Nephron progenitor cell (in vitro differentiated cells): ENCODE results near the gene CFC1B.
"Not testable (repeated sequence)": the region's sequence is repeated elsewhere in the genome, so short reads cannot be mapped to it uniquely, and the experiment has no call there.

Source experiments
- DNase-seq: peaks from one replicate; pipeline ENCODE4 v3.0.0; 2021
- H3K27ac Mint-ChIP-seq: 2 replicates; pipeline ENCODE4 v1.8.0; 2021; ENCODE audit warnings: mild to moderate bottlenecking, moderate library complexity, mixed read lengths
- H3K27me3 Mint-ChIP-seq: 2 replicates; pipeline ENCODE4 v1.8.0; 2021; ENCODE audit warnings: mild to moderate bottlenecking, low read depth, mixed read lengths; ENCODE audit not compliant: poor library complexity
- H3K36me3 Mint-ChIP-seq: 2 replicates; pipeline ENCODE4 v1.8.0; 2021; ENCODE audit warnings: low read depth, mixed read lengths
- H3K4me1 Mint-ChIP-seq: 2 replicates; pipeline ENCODE4 v1.8.0; 2021; ENCODE audit warnings: mixed read lengths
- H3K4me3 Mint-ChIP-seq: 2 replicates; pipeline ENCODE4 v1.8.0; 2021; ENCODE audit warnings: mild to moderate bottlenecking, moderate library complexity, mixed read lengths
- H3K9me3 Mint-ChIP-seq: 2 replicates; pipeline ENCODE4 v1.8.0; 2021; ENCODE audit warnings: mild to moderate bottlenecking, moderate library complexity, mixed read lengths

Gene CFC1B

GRCh38 chr2:130520992-130521391 lies at the start of gene CFC1B:
Gene CFC1B, plus strand, starts transcription at chr2:130521222. Its CDS starts 263 bp downstream, at chr2:130521485.
- not testable (repeated sequence) for H3K36me3 Mint-ChIP-seq, H3K4me1 Mint-ChIP-seq, H3K4me3 Mint-ChIP-seq, H3K27ac Mint-ChIP-seq, DNase-seq, H3K27me3 Mint-ChIP-seq, H3K9me3 Mint-ChIP-seq

- not testable (repeated sequence) for H3K4me1 Mint-ChIP-seq, H3K27ac Mint-ChIP-seq, H3K27me3 Mint-ChIP-seq, H3K4me3 Mint-ChIP-seq, DNase-seq, H3K36me3 Mint-ChIP-seq, H3K9me3 Mint-ChIP-seq
Observed at GRCh38 chr2:130491073-130491472, 29.9 kb upstream of the CFC1B start.

GRCh38 chr2:130509228-130509627 lies 11.8 kb upstream of the CFC1B start, which contains the start of gene POTEI:
Gene POTEI, minus strand, starts transcription at chr2:130509328. Its CDS starts 93 bp downstream, at chr2:130509235.
- DNase-seq, H3K4me3 Mint-ChIP-seq, H3K27ac Mint-ChIP-seq, H3K36me3 Mint-ChIP-seq, H3K4me1 Mint-ChIP-seq, H3K27me3 Mint-ChIP-seq, H3K9me3 Mint-ChIP-seq: not testable (repeated sequence)

GRCh38 chr2:130510807-130511746 lies 9.9 kb upstream of the CFC1B start:
- H3K27me3 Mint-ChIP-seq, H3K4me1 Mint-ChIP-seq: not testable (repeated sequence)

GRCh38 chr2:130511747-130512451 lies 9.1 kb upstream of the CFC1B start:
- not testable (repeated sequence) for H3K4me1 Mint-ChIP-seq, H3K36me3 Mint-ChIP-seq, H3K27me3 Mint-ChIP-seq, H3K27ac Mint-ChIP-seq, H3K4me3 Mint-ChIP-seq, DNase-seq, H3K9me3 Mint-ChIP-seq

More at GRCh38 chr2:130510807-130511746, 9.9 kb upstream of the CFC1B start:
- H3K4me3 Mint-ChIP-seq, DNase-seq, H3K36me3 Mint-ChIP-seq, H3K27ac Mint-ChIP-seq, H3K9me3 Mint-ChIP-seq: not testable (repeated sequence)

GRCh38 chr2:130518516-130519106 lies 2.4 kb upstream of the CFC1B start:
- not testable (repeated sequence) for H3K27ac Mint-ChIP-seq, H3K36me3 Mint-ChIP-seq, H3K27me3 Mint-ChIP-seq, H3K9me3 Mint-ChIP-seq, H3K4me3 Mint-ChIP-seq, DNase-seq, H3K4me1 Mint-ChIP-seq

GRCh38 chr2:130522390-130522789 lies 1.4 kb downstream of the CFC1B start:
- not testable (repeated sequence) for H3K36me3 Mint-ChIP-seq, H3K4me3 Mint-ChIP-seq, H3K4me1 Mint-ChIP-seq, H3K27ac Mint-ChIP-seq, H3K27me3 Mint-ChIP-seq, H3K9me3 Mint-ChIP-seq, DNase-seq

- not testable (repeated sequence) for H3K4me1 Mint-ChIP-seq, H3K27me3 Mint-ChIP-seq, H3K4me3 Mint-ChIP-seq, DNase-seq, H3K9me3 Mint-ChIP-seq, H3K27ac Mint-ChIP-seq, H3K36me3 Mint-ChIP-seq
Observed at GRCh38 chr2:130527365-130527967, 6.4 kb downstream of the CFC1B start.

- H3K9me3 Mint-ChIP-seq, H3K27me3 Mint-ChIP-seq, H3K4me3 Mint-ChIP-seq: not testable (repeated sequence)
Observed at GRCh38 chr2:130529545-130529944, 8.5 kb downstream of the CFC1B start.

GRCh38 chr2:130530212-130530611 lies 9.2 kb downstream of the CFC1B start:
- H3K27ac Mint-ChIP-seq, DNase-seq, H3K27me3 Mint-ChIP-seq, H3K4me3 Mint-ChIP-seq, H3K4me1 Mint-ChIP-seq, H3K36me3 Mint-ChIP-seq, H3K9me3 Mint-ChIP-seq: not testable (repeated sequence)

More at GRCh38 chr2:130529545-130529944, 8.5 kb downstream of the CFC1B start:
- H3K36me3 Mint-ChIP-seq, H3K4me1 Mint-ChIP-seq, DNase-seq, H3K27ac Mint-ChIP-seq: not testable (repeated sequence)

GRCh38 chr2:130531225-130531624 lies 10.2 kb downstream of the CFC1B start:
- not testable (repeated sequence) for H3K4me3 Mint-ChIP-seq, H3K4me1 Mint-ChIP-seq, H3K9me3 Mint-ChIP-seq, H3K27me3 Mint-ChIP-seq, H3K27ac Mint-ChIP-seq, DNase-seq, H3K36me3 Mint-ChIP-seq

GRCh38 chr2:130531672-130532071 lies 10.7 kb downstream of the CFC1B start:
- not testable (repeated sequence) for H3K9me3 Mint-ChIP-seq, H3K27me3 Mint-ChIP-seq, H3K36me3 Mint-ChIP-seq, DNase-seq, H3K4me1 Mint-ChIP-seq, H3K27ac Mint-ChIP-seq, H3K4me3 Mint-ChIP-seq

- H3K4me3 Mint-ChIP-seq, H3K9me3 Mint-ChIP-seq, H3K36me3 Mint-ChIP-seq, H3K27me3 Mint-ChIP-seq, H3K27ac Mint-ChIP-seq, H3K4me1 Mint-ChIP-seq, DNase-seq: not testable (repeated sequence)
Observed at GRCh38 chr2:130536654-130537053, 15.6 kb downstream of the CFC1B start.

- H3K27ac Mint-ChIP-seq, H3K36me3 Mint-ChIP-seq, H3K4me3 Mint-ChIP-seq, DNase-seq, H3K4me1 Mint-ChIP-seq, H3K27me3 Mint-ChIP-seq, H3K9me3 Mint-ChIP-seq: not testable (repeated sequence)
Observed at GRCh38 chr2:130538271-130538670, 17.2 kb downstream of the CFC1B start.
